Panc1 (cell line): ENCODE data around the gene NASP. TPM values are rescaled to one million over a fixed set of nuclear protein-coding genes. Genes with fewer than 3 reads are reported as not detected.
"Not testable (repeated sequence)": the region's sequence is repeated elsewhere in the genome, so short reads cannot be mapped to it uniquely, and the experiment has no call there.

ENCODE experiments used
- ATAC-seq: fragments of 200-7000 bp; cut with Tn5 transposase; 2 replicates; pipeline ENCODE4 v1.9.1; 2020; ENCODE audit warnings: mild to moderate bottlenecking, moderate library complexity
- BruUV-seq: library from RNA; stranded (reverse); fragments of 400-500 nt; replicated peaks from 2 replicates; lab custom pipeline; 2021; lab: Mats Ljungman, UMichigan
- CTCF ChIA-PET: fragments of 300-600 bp; sonication (Branson Sonifier 250); formaldehyde crosslinking; loops from one replicate; lab custom pipeline; 2022; ENCODE audit warnings: antibody characterized with exemption; lab: Charles Lee
- POLR2A ChIA-PET: fragments of 300-600 bp; sonication (Branson Sonifier 250); formaldehyde crosslinking; loops from one replicate; lab custom pipeline; 2022; ENCODE audit warnings: antibody characterized with exemption; lab: Charles Lee
- DNase-seq: peaks from one replicate; pipeline ENCODE4 v3.0.0-alpha.2; 2010; ENCODE audit warnings: low read depth, low spot score
- H3K27ac ChIP-seq: 2 replicates; pipeline ENCODE4 v1.5.1; 2011; ENCODE audit warnings: mild to moderate bottlenecking, low read length, inconsistent platforms
- H3K27me3 ChIP-seq: fragments of 200-500 bp; sonication (Bioruptor generic); 2 replicates; pipeline ENCODE4 v1.6.0; 2014; ENCODE audit warnings: low read length, inconsistent platforms; ENCODE audit not compliant: control insufficient read depth, insufficient read depth
- H3K36me3 ChIP-seq: fragments of 200-500 bp; sonication (Bioruptor generic); 2 replicates; pipeline ENCODE4 v1.5.1; 2014; ENCODE audit warnings: inconsistent platforms, mild to moderate bottlenecking, low read length, moderate library complexity; ENCODE audit not compliant: control insufficient read depth, insufficient read depth
- H3K4me1 ChIP-seq: 2 replicates; pipeline ENCODE4 v1.5.1; 2011; ENCODE audit warnings: inconsistent platforms, mild to moderate bottlenecking, low read length, moderate library complexity; ENCODE audit not compliant: control insufficient read depth, insufficient read depth
- H3K4me3 ChIP-seq, 2 experiments: 2 replicates each; pipeline ENCODE4 v1.5.1; 2011 to 2012; ENCODE audit warnings: low read depth in 2 of 2, low read length in 2 of 2, mild to moderate bottlenecking in 2 of 2, inconsistent platforms in 1 of 2, moderate library complexity in 1 of 2
- H3K9me3 ChIP-seq: fragments of 200-500 bp; sonication (Bioruptor generic); 2 replicates; pipeline ENCODE4 v1.5.1; 2014; ENCODE audit warnings: low read depth, mild to moderate bottlenecking, inconsistent platforms, low read length, moderate library complexity; ENCODE audit not compliant: control insufficient read depth, insufficient read depth
- CTCF ChIP-seq: fragments of 450-650 bp; IDR thresholded peaks from 2 replicates; pipeline ENCODE4 v1.5.1; 2017; ENCODE audit warnings: mild to moderate bottlenecking
- POLR2AphosphoS5 ChIP-seq: IDR thresholded peaks from 2 replicates; pipeline ENCODE4 v1.6.1; 2012; ENCODE audit warnings: mild to moderate bottlenecking, low read depth, low read length, moderate library complexity
- REST ChIP-seq, 2 experiments: IDR thresholded peaks; 2 replicates each; pipeline ENCODE4 v1.6.1; 2011 to 2012; ENCODE audit warnings: low read depth in 2 of 2, control low read depth in 1 of 2, low read length in 1 of 2, mild to moderate bottlenecking in 1 of 2, moderate library complexity in 1 of 2; ENCODE audit not compliant: insufficient read depth in 1 of 2
- SIN3A ChIP-seq: IDR thresholded peaks from 2 replicates; pipeline ENCODE4 v1.6.1; 2012; ENCODE audit warnings: low read depth, mild to moderate bottlenecking, low read length, moderate library complexity, borderline replicate concordance; ENCODE audit not compliant: insufficient read depth
- TCF7L2 ChIP-seq: IDR thresholded peaks from 2 replicates; pipeline ENCODE4 v1.6.1; 2011; ENCODE audit warnings: mild to moderate bottlenecking, low read depth, low read length, inconsistent platforms
- in situ Hi-C: cut with HindIII; loops from 2 replicates; pipeline ENCODE4 v1.10.0; 2016; ENCODE audit warnings: low sequenced_read_pairs, low pct_unique_long_range_greater_than_20kb
- intact Hi-C: fragments of 100-400 bp; cut with micrococcal nuclease; formaldehyde crosslinking; loops from one replicate; pipeline ENCODE4 v1.10.0; 2022; ENCODE audit not compliant: unreplicated experiment
- total RNA-seq: library from RNA; stranded (reverse); gene quantifications from one replicate; pipeline ENCODE4 v1.2.1, GENCODE V29; 2021; ENCODE audit not compliant: unreplicated experiment

Gene NASP
- total RNA-seq, 1 experiment from 2014 or later, result 193 TPM

- CTCF ChIA-PET, result interaction anchor here (0.7 kb wide), 1 partner anchor 1614 kb away, joined by 10 read pairs; no protein-coding TSS in a partner anchor
- TF ChIP-seq TCF7L2 (no peak), POLR2AphosphoS5 (no peak), REST (IDR thresholded peaks at IDR 0.05; ENCODE audit: insufficient read depth in 1 of 2, low read depth in 2 of 2, low read length in 1 of 2) (no peak), SIN3A (no peak), CTCF (no peak)
- Histone ChIP-seq H3K36me3 (peaks cover 8% of the 10 kb centered on the region; the same call in 1 of the 2 replicates), H3K4me3 (peak overlapping the region; percentile 12 to 24; a peak in 3 of 4 replicates), H3K27ac (peak overlapping the region; percentile 39; the same call in 1 of the 2 replicates), H3K27me3 (no peaks in the 10 kb centered on the region), H3K9me3 (no peaks in the 10 kb centered on the region), H3K4me1 (peaks cover 12% of the 10 kb centered on the region)
- POLR2A ChIA-PET, result interaction anchor here (0.6 kb wide), 1 partner anchor 541 kb away, joined by 5 read pairs; no protein-coding TSS in a partner anchor
- in situ Hi-C loops (no loop called here), intact Hi-C loops (no loop called here)
- BruUV-seq, result no TSS peak
- ATAC-seq, result peak; percentile 46
- no peak for DNase-seq
Measured at GRCh38 chr1:45589861-45590260, 6.0 kb downstream of the NASP start.

GRCh38 chr1:45594412-45594811, 10.6 kb downstream of the NASP start:
- CTCF ChIA-PET, result no interaction called here
- H3K27ac ChIP-seq, result no peak overlapping the region
- H3K36me3 ChIP-seq, result peaks cover 12% of the 10 kb centered on the region; the same call in 1 of the 2 replicates
- H3K4me3 ChIP-seq, result no peak overlapping the region
- in situ Hi-C loops, result no loop called here
- ATAC-seq (no peak), DNase-seq (no peak)
- intact Hi-C loops, result no loop called here
- H3K27me3 ChIP-seq, result no peaks in the 10 kb centered on the region
- H3K9me3 ChIP-seq, result no peaks in the 10 kb centered on the region
- peaks cover 4% of the 10 kb centered on the region for H3K4me1 ChIP-seq
- no TSS peak for BruUV-seq
- POLR2A ChIA-PET, result no interaction called here
- no peak for TF ChIP-seq SIN3A
- no peak for TF ChIP-seq CTCF
- no peak for TF ChIP-seq REST (IDR thresholded peaks at IDR 0.05; ENCODE audit: insufficient read depth in 1 of 2, low read depth in 2 of 2, low read length in 1 of 2)
- no peak for TF ChIP-seq TCF7L2
- no peak for TF ChIP-seq POLR2AphosphoS5

GRCh38 chr1:45596765-45597164, 12.9 kb downstream of the NASP start:
- in situ Hi-C loops, ATAC-seq, BruUV-seq, CTCF ChIA-PET, intact Hi-C loops, H3K4me3 ChIP-seq, H3K9me3 ChIP-seq, H3K27ac ChIP-seq, POLR2A ChIA-PET, DNase-seq, H3K4me1 ChIP-seq, H3K27me3 ChIP-seq: not testable (repeated sequence)
- H3K36me3 ChIP-seq, result peaks cover 15% of the 10 kb centered on the region; the same call in 1 of the 2 replicates
